MM.1S (cell line): ENCODE data around the gene STIM1.

Experiments
- DNase-seq: peaks from one replicate; pipeline ENCODE4 v3.0.0-alpha.2; 2015
- H2AFZ ChIP-seq: fragments of 300-600 bp; sonication (generic); 2 replicates; pipeline ENCODE4 v1.6.0; 2016; ENCODE audit warnings: antibody characterized with exemption, low read length
- H3F3A ChIP-seq: fragments of 300-600 bp; sonication (generic); 2 replicates; pipeline ENCODE4 v1.6.1; 2016; ENCODE audit warnings: mild to moderate bottlenecking, antibody characterized with exemption, low read length, moderate library complexity, mixed read lengths; ENCODE audit not compliant: insufficient read depth
- H3K27ac ChIP-seq: fragments of 300-600 bp; sonication (generic); 2 replicates; pipeline ENCODE4 v1.5.1; 2016; ENCODE audit warnings: mild to moderate bottlenecking, low read length
- H3K27me3 ChIP-seq: fragments of 300-600 bp; sonication (generic); replicated peaks from 2 replicates; pipeline ENCODE4 v1.6.0; 2016; ENCODE audit warnings: low read length; ENCODE audit not compliant: insufficient read depth
- H3K36me3 ChIP-seq: fragments of 300-600 bp; sonication (generic); replicated peaks from 2 replicates; pipeline ENCODE4 v1.6.1; 2016; ENCODE audit warnings: mild to moderate bottlenecking, low read length, mixed read lengths; ENCODE audit not compliant: insufficient read depth
- H3K4me1 ChIP-seq: fragments of 300-600 bp; sonication (generic); 2 replicates; pipeline ENCODE4 v1.6.1; 2016; ENCODE audit warnings: low read length, mixed read lengths
- H3K4me2 ChIP-seq: fragments of 300-600 bp; sonication (generic); 2 replicates; pipeline ENCODE4 v1.6.0; 2016; ENCODE audit warnings: low read depth, low read length
- H3K4me3 ChIP-seq: fragments of 300-600 bp; sonication (generic); 2 replicates; pipeline ENCODE4 v1.5.1; 2016; ENCODE audit warnings: low read length, mixed read lengths
- H3K79me2 ChIP-seq: fragments of 300-600 bp; sonication (generic); 2 replicates; pipeline ENCODE4 v1.6.1; 2016; ENCODE audit warnings: mixed run types, low read length, mixed read lengths
- H3K9ac ChIP-seq: fragments of 300-600 bp; sonication (generic); 2 replicates; pipeline ENCODE4 v1.6.1; 2016; ENCODE audit warnings: low read length, mixed read lengths
- H3K9me2 ChIP-seq: fragments of 300-600 bp; sonication (generic); replicated peaks from 2 replicates; pipeline ENCODE4 v1.6.1; 2016; ENCODE audit warnings: mild to moderate bottlenecking, low read length, mixed read lengths; ENCODE audit not compliant: insufficient read depth
- H3K9me3 ChIP-seq: fragments of 300-600 bp; sonication (generic); replicated peaks from 2 replicates; pipeline ENCODE4 v1.6.1; 2016; ENCODE audit warnings: mild to moderate bottlenecking, low read length, mixed read lengths; ENCODE audit not compliant: insufficient read depth
- H4K20me1 ChIP-seq: fragments of 300-600 bp; sonication (generic); 2 replicates; pipeline ENCODE4 v1.6.1; 2016; ENCODE audit warnings: mild to moderate bottlenecking, low read length, moderate library complexity, mixed read lengths; ENCODE audit not compliant: insufficient read depth
- CTCF ChIP-seq: fragments of 300-600 bp; sonication (generic); IDR thresholded peaks from 2 replicates; pipeline ENCODE4 v1.5.1; 2016; ENCODE audit warnings: antibody characterized with exemption, low read length, mixed read lengths
- EZH2 ChIP-seq: fragments of 300-600 bp; sonication (generic); optimal IDR thresholded peaks from 2 replicates; pipeline ENCODE3; 2017; ENCODE audit warnings: low read depth, mild to moderate bottlenecking, antibody characterized with exemption, low read length, mixed read lengths
- EZH2phosphoT487 ChIP-seq: fragments of 300-600 bp; sonication (generic); IDR thresholded peaks from 2 replicates; pipeline ENCODE4 v1.6.1; 2018; ENCODE audit warnings: antibody characterized with exemption, low read length

The STIM1 gene

GRCh38 chr11:3970108-3970507, 114.6 kb downstream of the STIM1 start:
- Histone ChIP-seq H3K79me2 (peaks cover 40% of the 10 kb centered on the region), H3K27ac (no peak overlapping the region), H3K27me3 (no peaks in the 10 kb centered on the region), H4K20me1 (no peaks in the 10 kb centered on the region), H3F3A (no peaks in the 10 kb centered on the region), H3K4me3 (no peak overlapping the region), H3K4me2 (no peak overlapping the region), H3K9ac (no peak overlapping the region), H3K4me1 (no peaks in the 10 kb centered on the region), H2AFZ (no peak overlapping the region), H3K36me3 (0 out of 2 replicates have a peak, but pooled peaks cover 3% of the 10 kb centered on the region), H3K9me3 (no peaks in the 10 kb centered on the region), H3K9me2 (no peaks in the 10 kb centered on the region)
- DNase-seq, result no peak
- TF ChIP-seq CTCF (no peak), EZH2phosphoT487 (no peak), EZH2 (no peak)

GRCh38 chr11:3971756-3972404, 116.4 kb downstream of the STIM1 start:
- no peaks in the 10 kb centered on the region for H4K20me1 ChIP-seq
- no peak overlapping the region for H3K27ac ChIP-seq
- no peaks in the 10 kb centered on the region for H3F3A ChIP-seq
- H3K9me2 ChIP-seq, result no peaks in the 10 kb centered on the region
- TF ChIP-seq CTCF (no peak), EZH2 (no peak), EZH2phosphoT487 (no peak)
- no peak for DNase-seq
- H3K4me3 ChIP-seq, result no peak overlapping the region
- no peaks in the 10 kb centered on the region for H3K4me1 ChIP-seq
- 0 out of 2 replicates have a peak, but pooled peaks cover 3% of the 10 kb centered on the region for H3K36me3 ChIP-seq
- no peaks in the 10 kb centered on the region for H3K27me3 ChIP-seq
- no peaks in the 10 kb centered on the region for H3K9me3 ChIP-seq
- H3K9ac ChIP-seq, result no peak overlapping the region
- no peak overlapping the region for H2AFZ ChIP-seq
- peaks cover 24% of the 10 kb centered on the region for H3K79me2 ChIP-seq
- no peak overlapping the region for H3K4me2 ChIP-seq

GRCh38 chr11:3972431-3972830, 117.0 kb downstream of the STIM1 start:
- H2AFZ ChIP-seq, result no peak overlapping the region
- no peaks in the 10 kb centered on the region for H3F3A ChIP-seq
- no peaks in the 10 kb centered on the region for H3K9me3 ChIP-seq
- peaks cover 23% of the 10 kb centered on the region for H3K79me2 ChIP-seq
- H3K4me3 ChIP-seq, result no peak overlapping the region
- H3K27me3 ChIP-seq, result no peaks in the 10 kb centered on the region
- H3K4me2 ChIP-seq, result no peak overlapping the region
- H3K9me2 ChIP-seq, result no peaks in the 10 kb centered on the region
- H3K9ac ChIP-seq, result no peak overlapping the region
- H4K20me1 ChIP-seq, result no peaks in the 10 kb centered on the region
- no peak overlapping the region for H3K27ac ChIP-seq
- no peaks in the 10 kb centered on the region for H3K4me1 ChIP-seq
- DNase-seq, result no peak
- H3K36me3 ChIP-seq, result 0 out of 2 replicates have a peak, but pooled peaks cover 3% of the 10 kb centered on the region
- TF ChIP-seq EZH2phosphoT487, result no peak

GRCh38 chr11:3977078-3977477, 121.6 kb downstream of the STIM1 start:
- DNase-seq, result no peak

More at GRCh38 chr11:3977078-3977477, 121.6 kb downstream of the STIM1 start:
- Histone ChIP-seq H3F3A (no peaks in the 10 kb centered on the region), H2AFZ (no peak overlapping the region), H3K79me2 (peaks cover 38% of the 10 kb centered on the region), H3K9me3 (no peaks in the 10 kb centered on the region), H3K4me1 (no peaks in the 10 kb centered on the region), H3K9me2 (no peaks in the 10 kb centered on the region), H3K36me3 (no peaks in the 10 kb centered on the region), H4K20me1 (no peaks in the 10 kb centered on the region), H3K9ac (no peak overlapping the region), H3K4me3 (no peak overlapping the region), H3K27ac (no peak overlapping the region), H3K4me2 (no peak overlapping the region), H3K27me3 (no peaks in the 10 kb centered on the region)
- TF ChIP-seq EZH2phosphoT487 (no peak), EZH2 (no peak), CTCF (no peak)
